Glomerular visceral epithelial cell (primary cell): ENCODE data around the gene SCP2.
"Not testable (repeated sequence)": the region's sequence is repeated elsewhere in the genome, so short reads cannot be mapped to it uniquely, and the experiment has no call there.

ENCODE experiments used
- DNase-seq: peaks from one replicate; pipeline ENCODE4 v3.0.0-alpha.2; 2016; ENCODE audit errors: extremely low spot score

The SCP2 gene

DNA sequence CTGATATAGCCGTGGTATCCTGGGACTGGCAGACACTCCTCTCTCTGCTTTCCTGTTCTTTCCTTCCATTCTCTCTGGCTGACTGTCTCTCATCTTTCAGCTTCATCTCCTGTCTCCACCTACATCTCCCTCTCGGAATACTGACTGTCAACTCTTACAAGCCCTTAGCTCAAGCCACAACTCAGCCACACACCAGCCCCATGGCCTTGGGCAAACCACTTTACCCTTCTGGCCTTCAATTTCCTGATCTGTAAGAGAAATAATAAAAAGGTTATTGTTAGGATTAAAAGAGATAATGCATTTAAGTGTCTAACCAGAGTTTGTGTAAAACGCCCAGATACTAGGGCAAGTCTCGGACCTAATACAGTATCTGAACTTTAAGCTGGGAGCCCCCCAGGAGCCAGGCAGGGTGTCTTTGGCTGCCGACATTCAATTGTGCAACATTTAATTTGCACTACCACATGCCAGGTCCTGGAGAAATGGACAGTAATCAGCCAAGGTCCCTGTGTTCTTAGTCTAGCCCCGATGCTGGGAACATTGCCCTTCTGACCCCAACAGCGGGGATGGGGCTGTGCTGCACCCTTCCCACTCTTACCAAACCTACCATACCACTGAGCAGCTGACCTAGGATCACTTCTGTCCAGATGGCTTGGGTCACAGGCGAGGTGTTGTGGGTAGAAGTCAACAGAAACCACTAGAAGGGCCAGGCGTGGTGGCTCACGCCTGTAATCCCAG lies 10.7 kb upstream of the SCP2 start:
- DNase-seq = no peak

DNA sequence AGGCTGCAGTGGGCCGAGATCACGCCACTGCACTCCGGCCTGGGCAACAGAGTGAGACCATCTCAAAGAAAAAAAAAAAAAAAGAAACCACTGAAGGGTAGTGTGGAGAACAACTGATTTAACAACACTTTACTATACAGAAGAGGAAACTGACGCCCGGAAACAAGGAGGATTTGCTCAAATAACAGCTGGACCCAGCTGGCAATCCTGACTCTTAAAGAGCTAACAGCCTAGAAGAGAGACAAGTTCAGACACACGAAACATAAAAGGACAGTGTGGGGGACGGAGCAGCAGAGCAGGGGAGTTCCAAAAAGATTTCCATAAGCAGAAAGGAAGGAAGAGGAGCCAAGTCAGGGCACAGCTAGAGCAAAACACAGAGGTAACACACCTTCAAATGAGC lies 9.9 kb upstream of the SCP2 start:
- no peak for DNase-seq

DNA sequence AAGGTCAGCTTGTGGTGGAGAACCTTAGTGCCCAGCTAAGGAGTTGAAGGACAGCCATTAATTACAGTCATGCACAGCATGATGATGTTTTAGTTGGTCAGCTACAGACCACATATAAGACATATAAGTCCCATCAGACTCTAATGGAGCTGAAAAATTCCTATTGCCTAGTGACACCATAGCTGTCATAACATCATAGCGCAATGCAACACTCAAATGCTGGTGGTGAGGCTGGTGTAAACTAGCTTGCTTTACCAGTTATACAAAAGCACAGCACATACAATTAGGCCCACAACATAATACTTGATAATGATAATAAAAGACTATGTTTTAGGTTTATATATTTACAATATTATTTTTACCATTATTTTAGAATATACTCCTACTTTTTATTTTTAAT lies 9.5 kb upstream of the SCP2 start:
- no peak for DNase-seq

DNA sequence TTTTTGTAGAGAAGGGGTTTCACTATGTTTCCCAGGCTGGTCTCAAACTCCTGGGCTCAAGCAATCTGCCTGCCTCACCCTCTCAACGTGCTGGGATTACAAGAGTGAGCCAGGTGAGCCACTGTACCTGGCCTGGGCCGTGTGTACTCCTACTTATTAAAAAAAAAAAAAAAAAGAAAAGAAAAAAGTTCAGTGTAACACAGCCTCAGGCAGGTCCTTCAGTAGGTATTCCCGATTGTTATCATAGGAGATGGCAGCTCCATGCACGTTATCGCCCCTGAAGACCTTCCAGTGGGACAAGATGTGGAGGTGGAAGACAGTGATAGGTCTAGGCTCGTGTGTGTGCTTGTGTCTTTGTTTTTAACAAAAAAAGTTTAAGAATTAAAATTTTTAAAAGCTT lies 8.9 kb upstream of the SCP2 start:
- DNase-seq = no peak

DNA sequence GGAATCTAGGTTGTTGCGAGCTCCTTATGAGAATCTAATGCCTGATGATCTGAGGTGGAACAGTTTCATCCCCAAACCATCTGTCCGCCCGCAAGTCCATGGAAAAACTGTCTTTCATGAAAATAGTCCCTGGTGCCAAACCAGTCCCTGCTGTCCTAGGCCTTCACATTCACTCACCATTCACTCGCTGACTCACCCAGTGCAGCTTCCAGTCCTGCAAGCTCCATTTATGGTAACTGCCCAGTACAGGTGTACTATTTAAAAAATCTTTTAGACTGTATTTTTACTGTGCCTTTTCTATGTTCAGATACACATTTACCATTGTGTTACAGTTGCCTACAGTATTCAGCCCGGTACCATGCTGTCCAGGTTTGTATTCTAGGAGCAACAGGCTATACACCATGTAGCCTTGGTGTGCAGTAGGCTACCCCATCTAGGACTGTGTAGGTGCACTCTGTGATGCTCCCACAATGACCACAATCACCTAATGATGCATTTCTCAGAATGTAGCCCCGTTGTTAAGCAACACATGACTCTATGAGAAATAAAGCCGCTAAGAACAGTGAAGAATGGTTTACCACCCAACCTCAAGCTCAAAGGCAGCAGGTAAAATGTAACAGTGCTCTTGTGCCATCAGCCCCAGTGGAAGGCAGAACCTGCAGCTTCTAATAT lies 7.9 kb upstream of the SCP2 start:
- no peak for DNase-seq

DNA sequence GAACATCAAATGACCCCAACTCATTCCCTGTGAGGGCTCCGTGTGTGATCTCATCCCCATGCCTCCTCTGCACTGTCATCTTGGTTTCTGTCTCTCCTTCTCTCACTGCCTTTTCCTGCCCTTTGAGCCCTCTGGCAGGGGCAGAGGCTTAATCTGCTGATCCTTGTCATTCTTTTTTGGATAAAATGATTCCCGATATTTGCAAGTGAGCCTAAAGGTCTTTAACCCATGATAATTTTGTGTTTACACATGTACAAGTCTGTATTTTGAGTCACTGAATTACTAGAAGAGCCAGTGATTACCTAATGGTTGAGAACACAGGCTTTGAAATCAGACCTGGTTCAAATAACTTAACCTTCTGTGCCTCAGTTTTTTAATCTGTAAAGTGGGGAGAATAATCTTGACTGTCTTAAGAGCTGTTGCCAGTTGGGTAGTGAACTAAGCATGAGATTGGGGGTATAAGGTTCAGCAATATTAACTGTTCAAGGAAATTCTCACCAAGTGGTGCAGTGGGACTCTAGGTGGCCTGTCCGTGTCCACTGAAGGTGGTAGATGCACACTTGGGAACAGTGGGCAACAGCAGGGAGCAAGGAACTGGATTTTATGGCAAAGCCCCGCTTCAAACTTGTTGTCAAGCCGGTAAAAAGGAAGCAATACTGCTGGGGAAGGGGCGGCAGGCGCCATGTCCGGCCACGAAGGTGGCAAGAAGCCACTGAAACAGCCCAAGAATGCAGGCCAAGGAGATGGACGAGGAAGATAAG lies 7.2 kb upstream of the SCP2 start:
- no peak for DNase-seq

DNA sequence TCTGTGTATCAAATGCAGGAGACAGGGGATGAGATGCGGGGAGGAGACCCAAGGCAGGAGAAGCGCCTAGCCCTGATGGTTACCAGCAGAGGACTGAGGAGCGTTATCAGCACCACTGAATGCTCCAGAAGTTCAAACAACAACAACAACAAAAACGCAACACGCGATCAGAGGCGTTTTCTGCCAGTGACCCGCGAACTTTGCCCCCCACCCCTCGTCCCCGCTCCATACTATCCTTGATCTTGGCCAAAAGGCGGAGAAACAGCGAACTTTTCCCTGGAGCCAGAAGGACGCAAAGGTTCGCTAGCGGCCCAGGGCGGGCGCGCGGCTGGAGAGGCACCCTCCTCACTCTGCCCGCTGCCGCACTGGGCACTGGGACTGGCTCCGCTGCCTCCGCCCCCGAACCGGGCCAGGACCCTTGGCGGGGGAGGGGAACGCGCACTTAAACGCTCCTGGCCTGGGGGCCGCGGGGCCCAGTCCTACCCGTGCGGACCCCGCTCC lies 6.2 kb upstream of the SCP2 start:
- DNase-seq = peak; percentile 32

DNA sequence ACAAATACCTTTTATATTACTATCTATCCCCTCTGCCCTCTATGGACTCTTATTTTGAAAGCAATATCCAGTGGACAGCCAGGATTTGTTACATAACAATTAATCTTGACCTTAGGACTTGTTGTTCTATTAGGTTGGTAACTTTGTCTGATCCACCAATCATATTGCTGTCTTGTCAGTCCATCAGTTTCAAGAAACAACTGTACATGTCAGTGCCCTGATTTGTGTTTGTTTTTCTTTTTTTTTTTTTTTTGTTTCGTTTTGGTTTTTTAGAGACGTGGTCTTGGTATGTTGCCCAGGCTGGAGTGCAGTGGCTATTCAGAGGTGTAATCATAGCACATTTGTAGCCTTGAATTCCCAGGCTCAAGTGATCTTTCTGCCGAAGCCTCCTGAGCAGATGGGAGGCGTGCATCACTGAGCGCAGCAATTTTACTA lies 1.5 kb upstream of the SCP2 start:
- DNase-seq = peak; percentile 35

DNA sequence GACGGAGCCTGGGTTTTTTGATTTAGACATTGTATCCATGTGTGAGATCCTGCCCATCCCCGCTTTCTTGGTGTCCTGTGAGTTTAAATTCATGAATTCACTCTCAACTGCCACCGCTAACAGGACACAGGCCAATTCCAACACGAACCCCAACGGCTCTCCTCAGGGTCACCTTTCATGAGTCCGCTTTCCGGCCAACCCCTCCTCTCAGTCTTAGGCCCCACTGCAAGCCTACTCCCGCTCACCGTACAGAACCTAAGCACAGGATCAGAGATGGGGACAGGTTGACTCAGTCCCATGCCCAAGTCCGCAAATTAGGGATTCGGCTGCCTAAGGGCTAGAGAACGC lies 238 bp upstream of the SCP2 start:
- no peak for DNase-seq

DNA sequence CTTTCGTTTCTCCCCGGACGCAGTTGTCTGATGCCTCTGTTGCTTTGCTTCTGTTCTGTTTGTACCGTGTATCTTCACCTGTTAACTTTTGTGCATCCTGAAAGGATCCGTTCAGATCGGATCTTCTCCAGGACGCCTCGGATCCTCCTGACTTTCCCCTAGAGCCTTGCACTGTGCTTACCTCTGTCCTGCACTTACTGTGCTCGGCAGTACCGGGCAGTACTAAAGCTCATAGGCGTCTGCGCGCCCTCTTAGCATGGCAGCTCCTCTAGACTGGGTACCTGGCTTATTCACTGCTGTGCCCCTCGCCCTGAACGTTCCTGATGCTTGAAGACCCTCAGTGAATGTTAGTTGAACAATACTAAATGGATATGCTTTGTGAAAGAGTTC lies 934 bp downstream of the SCP2 start:
- DNase-seq = no peak

DNA sequence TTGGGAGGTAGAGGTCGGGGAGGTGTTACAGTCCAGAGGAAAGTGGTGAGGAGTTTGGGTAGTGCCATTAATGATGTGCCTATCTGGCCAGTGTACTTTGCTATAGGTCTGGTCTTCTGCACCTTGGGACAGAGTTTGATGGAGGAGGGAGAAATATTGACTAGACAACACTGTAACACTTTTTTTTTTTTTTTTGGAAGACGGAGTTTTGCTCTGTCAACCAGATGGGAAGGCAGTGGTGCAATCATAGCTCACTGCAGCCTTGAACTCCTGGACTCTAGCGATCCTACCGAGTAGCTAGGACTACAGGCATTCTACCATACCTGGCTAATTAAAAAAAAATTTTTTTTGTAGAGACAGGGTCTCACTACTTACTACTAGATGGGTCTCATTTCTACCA lies 1.9 kb downstream of the SCP2 start:
- DNase-seq = no peak

DNA sequence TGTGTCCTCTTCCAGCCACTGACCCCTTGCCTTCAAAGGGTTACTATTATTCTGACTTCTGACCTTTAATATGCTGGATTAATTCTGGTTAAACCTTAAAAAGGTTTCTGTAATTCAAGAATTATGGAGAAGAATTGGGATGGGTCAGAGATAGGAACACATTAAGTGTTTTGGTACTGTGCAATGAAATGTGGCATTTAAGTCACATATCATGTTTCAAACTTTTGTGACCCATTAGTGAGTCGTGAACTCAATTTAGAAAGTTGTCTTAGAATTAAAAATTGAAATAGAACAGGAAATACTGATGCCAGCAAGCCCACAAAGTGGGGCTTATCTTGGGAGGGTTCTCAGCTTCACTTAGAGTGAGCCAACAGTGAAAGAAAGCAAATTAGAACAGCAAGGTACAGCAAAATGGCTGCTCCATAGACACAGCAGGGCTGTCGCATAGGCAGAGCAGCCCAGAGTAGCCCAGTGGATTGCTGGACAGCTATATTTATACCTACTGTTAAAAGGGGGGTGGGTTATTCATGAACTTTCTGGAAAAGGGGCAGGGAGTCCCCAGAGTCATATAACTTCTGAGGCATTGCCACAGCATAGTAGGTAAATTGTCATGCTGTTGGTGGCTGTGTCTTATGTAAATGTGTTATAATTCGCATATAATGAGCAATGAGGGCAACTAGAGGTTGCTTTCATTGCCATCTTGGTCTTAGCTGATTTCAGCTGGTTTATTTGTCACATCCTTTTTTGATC lies 10.5 kb downstream of the SCP2 start:
- no peak for DNase-seq

DNA sequence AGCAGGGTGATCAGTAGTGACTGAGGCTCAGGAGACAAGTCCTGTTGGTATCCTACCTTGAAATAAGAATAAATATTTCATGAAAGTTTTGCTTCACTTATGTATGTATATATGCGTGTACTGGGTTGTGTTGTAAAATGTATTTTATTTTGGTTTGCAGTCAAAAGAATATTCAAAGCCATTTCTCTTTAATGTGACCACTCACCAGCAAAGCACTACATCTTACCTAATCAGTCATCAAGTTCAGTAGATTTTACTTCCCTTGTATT lies 11.0 kb downstream of the SCP2 start:
- DNase-seq = no peak

DNA sequence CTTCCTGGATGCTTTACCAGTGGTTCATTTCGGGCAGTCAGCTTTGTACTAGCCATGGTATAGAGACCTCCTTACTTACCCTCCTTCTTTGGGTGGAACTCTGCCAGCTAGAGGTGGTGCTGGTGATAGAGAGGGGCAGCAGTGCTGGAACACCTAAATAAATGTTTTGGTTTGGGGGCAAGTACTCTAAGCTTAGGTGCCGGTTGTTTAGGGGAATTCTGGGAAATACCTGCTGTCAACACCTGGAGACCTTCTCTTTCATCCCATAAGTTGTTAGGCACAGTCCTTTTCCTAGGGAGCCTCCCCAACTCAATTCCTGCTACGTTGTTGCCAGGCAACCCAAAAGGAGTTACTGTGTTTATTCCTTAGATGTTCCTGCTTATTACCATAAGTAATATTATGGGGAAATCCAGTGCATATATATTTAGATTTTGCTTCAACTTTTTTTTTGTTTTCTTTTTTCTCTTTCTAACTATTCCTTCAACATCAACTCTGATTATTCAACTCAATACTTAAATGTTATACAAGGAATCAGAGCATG lies 16.9 kb downstream of the SCP2 start:
- no peak for DNase-seq

DNA sequence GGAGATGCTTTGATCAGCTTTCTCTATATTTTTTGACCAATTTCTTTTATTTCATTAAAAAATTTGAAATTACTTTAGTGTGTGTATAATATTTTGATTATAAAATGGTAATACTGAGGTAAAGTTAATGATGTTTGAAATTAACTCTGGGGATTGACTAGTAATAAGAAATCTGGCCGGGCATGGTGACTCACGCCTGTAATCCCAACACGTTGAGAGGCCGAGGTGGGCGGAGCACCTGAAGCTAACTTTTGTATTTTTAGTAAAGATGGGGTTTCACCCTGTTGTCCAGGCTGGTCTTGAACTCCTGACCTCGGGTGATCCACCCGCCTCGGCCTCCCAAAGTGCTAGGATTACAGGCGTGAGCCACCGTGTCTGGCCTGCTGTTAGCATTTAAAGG lies 17.5 kb downstream of the SCP2 start:
- no peak for DNase-seq

DNA sequence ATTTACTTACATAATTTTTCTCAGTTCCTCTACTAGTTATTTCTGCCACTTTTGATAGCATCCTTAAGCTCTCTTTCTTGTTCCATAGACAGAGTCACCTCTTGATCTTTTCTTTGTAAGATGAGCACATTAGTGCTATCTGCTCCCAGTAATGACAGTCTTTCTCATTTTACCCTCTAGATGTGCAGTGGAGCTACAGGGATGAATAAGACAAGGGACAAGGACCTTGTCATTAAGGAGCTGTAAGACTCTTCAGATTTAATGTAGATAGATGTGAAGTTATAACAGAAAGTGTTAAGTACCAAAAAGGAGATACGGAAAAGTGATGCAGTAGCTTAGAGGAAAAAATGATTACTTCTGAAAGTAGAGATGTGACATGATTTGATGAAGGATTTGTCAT lies 20.4 kb downstream of the SCP2 start:
- DNase-seq = no peak

DNA sequence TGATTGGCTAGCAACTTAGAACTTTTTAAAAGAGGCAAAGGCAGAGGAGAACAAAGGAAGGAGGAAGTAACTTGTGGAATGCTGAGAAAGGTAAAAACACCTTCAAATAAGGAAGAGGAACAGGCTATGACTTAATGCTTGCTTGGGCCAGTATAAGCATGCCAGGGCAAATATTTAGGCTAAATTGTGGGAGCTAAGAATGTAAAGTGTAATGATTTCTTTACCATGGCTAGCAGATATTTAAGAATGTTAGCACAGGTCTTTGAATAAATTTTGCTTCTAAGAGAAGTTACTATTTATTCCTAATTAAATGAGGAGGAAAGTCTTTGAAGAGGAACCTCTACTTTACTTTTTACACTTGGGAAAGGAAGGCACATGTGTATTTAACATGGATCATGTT lies 22.5 kb downstream of the SCP2 start:
- DNase-seq = not testable (repeated sequence)

DNA sequence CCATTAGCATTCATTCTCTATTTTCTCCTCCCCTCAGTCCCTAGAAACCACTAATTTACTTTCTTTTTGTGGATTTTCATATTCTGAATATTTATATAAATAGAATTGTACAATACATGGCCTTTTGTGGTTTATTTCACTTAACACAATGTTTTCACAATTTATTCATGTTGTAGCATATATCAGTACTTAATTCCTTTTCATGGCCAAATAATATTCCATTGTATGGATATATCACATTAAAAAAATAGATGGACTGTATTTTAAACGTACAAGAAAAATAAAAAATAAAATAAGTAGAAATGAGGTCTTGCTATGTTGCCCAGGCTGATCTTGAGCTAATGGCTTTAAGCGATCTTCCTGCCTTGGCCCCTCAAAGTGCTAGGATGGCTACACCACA lies 25.0 kb downstream of the SCP2 start:
- no peak for DNase-seq

DNA sequence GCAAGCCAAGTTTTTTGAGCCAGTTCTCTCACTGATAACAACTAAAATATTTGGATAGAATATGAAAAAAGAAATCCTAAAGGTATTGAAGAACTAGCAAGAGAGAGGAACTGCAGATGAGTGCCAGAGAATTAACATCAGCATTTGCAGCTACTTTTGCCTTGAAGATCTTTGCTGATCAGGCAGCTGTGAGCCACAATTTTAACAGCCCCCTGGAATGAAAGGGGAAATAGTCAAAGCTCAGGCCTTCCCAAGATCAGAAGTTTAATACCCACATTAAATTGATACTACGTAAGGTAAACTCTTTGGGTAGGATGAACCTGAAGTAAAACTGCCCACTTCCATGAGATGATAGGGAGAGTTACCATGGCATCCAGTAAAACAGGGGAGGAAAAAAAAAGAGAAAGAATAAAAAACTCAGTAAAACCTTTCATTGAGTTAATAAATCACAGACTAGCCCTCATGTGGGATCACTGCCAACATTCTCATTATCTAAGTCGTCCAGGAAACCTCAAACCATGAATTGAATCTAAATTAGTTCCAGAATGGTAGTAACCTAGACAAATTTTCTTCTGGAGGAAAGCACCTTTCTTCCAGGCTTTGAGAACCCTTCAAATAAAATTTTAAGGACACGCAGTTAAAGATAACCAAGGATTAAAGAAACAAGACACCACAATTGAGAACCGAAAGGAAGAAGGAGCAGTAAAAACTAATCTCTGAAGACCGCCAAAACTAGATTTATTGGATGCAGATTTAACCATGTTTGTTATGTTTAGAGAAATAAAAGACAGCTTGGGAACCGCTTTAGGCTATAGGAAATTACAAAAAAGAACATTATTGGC lies 28.3 kb downstream of the SCP2 start:
- DNase-seq = peak; percentile 91

DNA sequence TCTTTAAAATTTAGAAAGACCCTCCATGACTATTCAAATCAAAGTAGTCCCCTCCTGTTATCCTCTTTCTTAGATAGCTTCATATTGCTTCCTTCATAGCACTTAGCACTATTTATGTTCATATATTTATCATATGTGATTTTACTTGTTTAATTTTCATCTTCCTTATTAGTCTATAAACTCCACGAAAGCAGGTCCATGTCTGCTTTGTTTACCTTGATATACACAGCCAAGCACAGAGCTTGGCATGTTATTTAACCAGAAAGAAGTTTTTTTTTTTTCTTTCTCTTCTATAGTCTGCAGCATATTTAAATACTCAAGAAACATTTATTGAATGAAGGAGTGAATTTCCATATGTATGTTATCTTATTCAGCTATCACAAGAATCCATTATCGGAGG lies 36.0 kb downstream of the SCP2 start:
- no peak for DNase-seq

DNA sequence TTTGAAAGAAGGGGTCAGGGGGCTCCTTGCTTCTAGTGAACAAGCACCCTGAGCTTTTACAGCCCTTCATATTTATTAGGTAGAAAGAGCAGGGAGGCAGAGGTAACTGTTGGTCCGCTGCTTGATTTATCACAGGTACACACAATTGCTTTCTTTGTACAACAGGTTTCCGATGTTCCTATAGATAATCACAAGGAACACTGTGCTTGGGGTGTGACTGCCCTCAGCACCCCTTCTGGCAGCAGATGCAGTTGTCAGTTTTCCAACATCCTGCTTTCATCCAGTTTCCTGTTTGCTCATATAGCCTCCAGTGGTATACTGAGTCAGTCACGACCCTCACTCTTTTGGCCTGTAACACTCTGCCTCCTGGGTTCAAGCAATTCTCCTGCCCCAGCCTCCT lies 40.6 kb downstream of the SCP2 start:
- no peak for DNase-seq
